Epithelial cell of esophagus (primary cell): ENCODE data around the gene RBPMS2.

Experiments used
- DNase-seq: peaks from one replicate; pipeline ENCODE4 v3.0.0; 2010; ENCODE audit warnings: low read depth
- H3K4me3 ChIP-seq: 2 replicates; pipeline ENCODE4 v1.5.1; 2011; ENCODE audit warnings: mild to moderate bottlenecking, low read length, control low read depth
- TF ChIP-seq, protein P1 (sequence below): IDR thresholded peaks from 2 replicates; pipeline ENCODE4 v1.5.1; 2011; ENCODE audit warnings: low read depth, mild to moderate bottlenecking, low read length, control low read depth, inconsistent platforms; ENCODE audit not compliant: insufficient read depth; ENCODE audit errors: missing control alignments

RBPMS2 gene

DNA sequence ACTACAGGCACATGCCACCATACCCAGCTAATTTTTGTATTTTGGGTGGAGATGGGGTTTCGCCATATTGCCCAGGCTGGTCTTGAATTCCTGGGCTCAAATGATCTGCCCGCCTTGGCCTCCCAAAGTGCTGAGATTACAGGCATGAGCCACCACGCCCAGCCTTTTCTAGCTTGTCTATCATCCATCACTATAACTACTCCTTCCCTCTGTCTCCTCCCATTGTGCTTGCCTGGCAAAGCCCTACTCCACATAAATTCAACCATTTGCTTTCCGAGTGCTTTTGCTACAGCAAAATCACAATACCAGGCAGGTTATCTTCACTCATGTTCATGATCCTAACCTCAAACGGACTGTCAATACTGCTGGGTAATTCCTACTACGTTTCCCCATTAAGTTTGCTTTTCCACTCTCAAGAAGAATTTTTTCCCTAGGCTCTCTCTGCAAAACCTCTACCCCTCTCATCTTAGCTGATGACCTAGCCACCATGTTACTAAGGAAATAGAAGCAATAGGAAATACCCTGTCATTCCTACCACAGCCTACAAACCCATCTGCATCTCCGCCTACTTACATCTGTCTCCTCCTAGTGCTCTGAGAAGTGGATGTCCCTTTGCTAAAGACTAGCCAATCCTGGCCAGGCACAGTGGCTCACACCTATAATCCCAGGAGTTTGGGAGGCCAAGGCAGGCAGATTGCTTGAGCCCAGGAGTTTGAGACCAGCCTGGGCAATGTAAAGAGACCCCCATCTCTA, 64.5 kb downstream of the RBPMS2 start:
- H3K4me3 ChIP-seq = no peak overlapping the region
- DNase-seq = no peak
- TF ChIP-seq, protein P1, sequence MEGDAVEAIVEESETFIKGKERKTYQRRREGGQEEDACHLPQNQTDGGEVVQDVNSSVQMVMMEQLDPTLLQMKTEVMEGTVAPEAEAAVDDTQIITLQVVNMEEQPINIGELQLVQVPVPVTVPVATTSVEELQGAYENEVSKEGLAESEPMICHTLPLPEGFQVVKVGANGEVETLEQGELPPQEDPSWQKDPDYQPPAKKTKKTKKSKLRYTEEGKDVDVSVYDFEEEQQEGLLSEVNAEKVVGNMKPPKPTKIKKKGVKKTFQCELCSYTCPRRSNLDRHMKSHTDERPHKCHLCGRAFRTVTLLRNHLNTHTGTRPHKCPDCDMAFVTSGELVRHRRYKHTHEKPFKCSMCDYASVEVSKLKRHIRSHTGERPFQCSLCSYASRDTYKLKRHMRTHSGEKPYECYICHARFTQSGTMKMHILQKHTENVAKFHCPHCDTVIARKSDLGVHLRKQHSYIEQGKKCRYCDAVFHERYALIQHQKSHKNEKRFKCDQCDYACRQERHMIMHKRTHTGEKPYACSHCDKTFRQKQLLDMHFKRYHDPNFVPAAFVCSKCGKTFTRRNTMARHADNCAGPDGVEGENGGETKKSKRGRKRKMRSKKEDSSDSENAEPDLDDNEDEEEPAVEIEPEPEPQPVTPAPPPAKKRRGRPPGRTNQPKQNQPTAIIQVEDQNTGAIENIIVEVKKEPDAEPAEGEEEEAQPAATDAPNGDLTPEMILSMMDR = no peak

DNA sequence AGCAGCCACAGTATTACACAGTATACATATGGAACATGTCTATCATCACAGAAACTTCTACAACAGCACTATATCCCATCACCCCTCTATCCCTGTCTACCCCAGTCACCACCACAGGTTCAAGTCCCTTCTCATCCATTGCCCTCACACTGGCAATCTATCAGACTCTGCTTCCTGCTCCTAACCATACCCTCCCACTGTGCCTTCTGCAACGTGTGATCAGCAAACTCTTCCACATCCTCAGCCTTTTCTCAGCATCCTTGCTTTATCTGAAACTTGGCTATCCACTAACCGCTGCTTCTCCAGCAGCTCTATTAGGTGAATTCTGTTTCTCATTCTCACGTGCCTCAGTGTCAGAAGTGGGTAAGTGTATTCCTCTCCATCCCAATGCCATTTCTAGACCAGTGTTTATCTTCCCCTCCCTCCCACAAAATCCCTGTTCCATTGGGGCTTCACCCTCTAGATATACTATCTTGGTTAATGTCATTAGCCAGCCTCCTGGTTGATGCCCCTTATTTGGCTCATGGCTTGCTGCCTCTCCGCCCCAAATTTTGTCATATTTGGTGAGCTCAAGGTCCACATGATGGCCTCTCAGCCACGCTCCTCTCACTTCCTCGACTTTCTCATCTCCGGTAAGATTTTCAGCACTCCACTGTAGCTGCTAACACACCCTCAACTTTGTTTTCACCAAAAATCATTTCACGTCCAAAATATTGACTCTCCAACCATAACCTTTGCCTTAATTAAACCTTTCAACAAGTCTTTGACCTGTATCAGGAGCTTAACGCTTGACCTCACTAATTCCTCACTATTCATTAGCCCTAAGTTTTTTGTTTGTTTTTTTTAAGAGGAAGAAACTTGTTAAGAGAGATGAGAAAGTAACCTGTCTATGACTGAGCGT, 69.1 kb downstream of the RBPMS2 start:
- H3K4me3 ChIP-seq = no peak overlapping the region
- TF ChIP-seq, protein P1 = no peak
- no peak for DNase-seq

DNA sequence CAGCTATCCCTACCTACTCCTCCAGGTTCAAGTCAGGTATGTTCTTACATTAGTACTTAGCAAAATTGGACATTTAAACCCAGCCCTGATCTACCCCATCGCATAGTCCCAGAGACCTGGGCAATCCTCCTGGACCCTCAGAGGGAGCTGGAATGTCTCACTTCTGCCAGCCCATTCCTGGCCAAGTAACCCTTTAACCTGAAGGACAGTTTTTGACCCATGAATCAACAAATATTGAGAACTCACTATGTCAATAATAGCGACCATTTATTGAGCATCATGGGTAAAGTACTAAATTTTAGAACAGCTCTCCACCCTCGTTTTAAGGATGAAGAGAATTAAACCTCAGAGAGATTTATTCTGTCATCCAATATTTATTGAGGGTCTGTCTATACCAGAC, 70.4 kb downstream of the RBPMS2 start:
- DNase-seq = no peak
- TF ChIP-seq, protein P1 = no peak
- H3K4me3 ChIP-seq = no peak overlapping the region

DNA sequence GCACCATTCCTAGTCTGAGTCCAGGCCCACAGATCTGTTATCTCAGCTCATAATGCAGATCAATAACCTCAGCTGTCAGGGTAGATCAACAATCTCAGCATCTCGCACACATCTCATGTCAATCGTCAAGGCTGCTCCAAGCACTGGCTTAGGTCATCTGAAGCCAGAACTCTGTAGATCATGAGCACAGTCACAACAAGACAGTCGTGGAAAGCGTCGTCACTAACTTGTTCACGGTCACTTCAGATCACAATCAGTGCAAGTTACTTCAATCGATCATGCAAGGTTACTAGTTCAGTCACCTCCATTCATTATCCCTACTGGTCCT, 71.8 kb downstream of the RBPMS2 start:
- H3K4me3 ChIP-seq = peak overlapping the region; percentile 83
- TF ChIP-seq, protein P1 = no peak
- no peak for DNase-seq

DNA sequence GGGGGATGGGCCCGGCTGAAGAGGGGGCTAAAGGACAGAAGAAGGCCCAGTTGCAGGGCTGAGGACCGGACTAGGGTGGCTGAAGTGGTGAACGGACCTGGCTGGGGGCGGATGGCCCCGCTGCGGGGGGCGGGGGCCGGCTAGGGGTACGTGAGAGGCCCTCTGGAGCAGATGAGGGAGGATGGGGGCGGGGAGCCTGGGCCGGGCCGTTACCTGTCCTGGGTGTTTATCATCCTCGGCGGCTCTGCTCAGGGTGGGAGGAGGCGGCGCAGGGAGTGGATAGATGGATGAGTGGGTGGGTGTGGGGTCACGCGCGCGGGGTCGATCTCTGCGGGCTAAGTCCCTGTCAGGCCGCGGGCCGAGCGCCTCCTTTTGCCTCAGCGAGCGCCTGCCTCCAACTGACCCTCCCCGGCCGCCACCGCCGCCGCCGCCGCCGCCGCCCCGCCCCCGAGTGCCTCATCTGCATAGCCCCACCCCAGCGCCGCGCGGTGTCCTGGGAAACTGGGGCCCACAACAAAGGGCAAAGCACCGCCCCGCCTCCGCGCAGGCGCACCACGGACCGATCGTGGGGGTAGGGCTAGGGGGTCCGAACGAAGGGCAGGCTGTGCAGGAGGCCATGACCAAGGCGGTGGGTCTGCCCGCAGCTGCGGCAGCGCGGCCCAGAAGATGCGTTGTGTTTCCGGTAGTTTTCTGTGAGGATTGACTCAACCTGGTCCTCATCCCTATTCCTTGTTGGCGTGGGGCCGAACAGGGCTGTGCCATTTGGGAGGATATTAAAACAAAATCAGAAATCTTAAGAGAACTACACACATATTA, 72.4 kb downstream of the RBPMS2 start:
- TF ChIP-seq, protein P1 = no peak
- peak overlapping the region; percentile 83 for H3K4me3 ChIP-seq
- peak; percentile 89 for DNase-seq

DNA sequence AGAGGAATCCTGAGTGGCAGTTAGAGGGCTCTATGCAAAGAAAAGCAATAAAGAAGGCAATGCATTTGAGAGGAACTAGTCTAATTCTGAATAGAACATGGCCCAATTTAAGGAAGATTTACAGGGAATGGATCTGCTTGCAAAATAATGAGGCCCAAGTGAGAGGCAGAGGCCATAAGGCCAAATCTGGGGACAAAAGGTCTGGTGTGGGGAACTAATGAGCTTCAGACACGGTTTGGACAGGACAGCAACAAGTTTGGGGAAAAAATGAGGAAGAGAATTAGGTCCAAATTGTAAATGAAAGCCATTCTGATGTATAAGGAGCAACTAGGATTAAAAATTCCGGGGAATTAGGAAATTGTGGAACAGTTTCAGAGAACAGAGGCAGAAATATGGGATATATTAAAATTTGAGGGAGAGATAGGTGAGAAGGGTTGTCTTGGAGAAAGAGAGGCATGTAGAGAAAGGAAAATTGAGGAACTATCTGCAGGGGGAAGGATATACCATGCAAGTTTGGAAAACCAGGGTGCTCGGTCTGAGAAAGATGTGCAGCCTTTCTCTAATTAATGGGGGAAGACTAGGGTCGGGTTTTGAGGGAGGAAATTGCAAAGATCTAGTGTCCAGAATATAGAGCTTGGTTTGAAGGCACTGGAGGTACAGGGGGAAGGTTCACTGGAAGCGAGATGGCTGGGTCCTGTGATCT, 73.8 kb downstream of the RBPMS2 start:
- peak overlapping the region; percentile 83 for H3K4me3 ChIP-seq
- TF ChIP-seq, protein P1 = no peak
- DNase-seq = no peak
